HL-60 (cell line): ENCODE measurements around the gene MSI2.

ENCODE experiments used
- DNase-seq, 2 experiments: peaks; one replicate each; pipeline ENCODE4 v3.0.0-alpha.2; 2010 to 2020; ENCODE audit warnings: low read depth in 1 of 2, low spot score in 1 of 2
- H3K27ac ChIP-seq: fragments of 250-450 bp; sonication (Bioruptor Pico); replicated peaks from 2 replicates; pipeline ENCODE4 v1.5.1; 2020; ENCODE audit warnings: mild to moderate bottlenecking, moderate library complexity
- H3K27me3 ChIP-seq: fragments of 250-450 bp; sonication (Bioruptor Pico); 2 replicates; pipeline ENCODE4 v1.5.1; 2021; ENCODE audit warnings: mild to moderate bottlenecking, moderate library complexity; ENCODE audit not compliant: insufficient read depth, poor library complexity, severe bottlenecking
- H3K4me3 ChIP-seq: replicated peaks from 2 replicates; pipeline ENCODE4 v1.5.1; 2011; ENCODE audit warnings: mild to moderate bottlenecking, control low read depth, low read length; ENCODE audit not compliant: insufficient read depth
- CTCF ChIP-seq: IDR thresholded peaks from one replicate; pipeline ENCODE4 v1.5.1; 2011; ENCODE audit warnings: low read length, control low read depth, inconsistent platforms; ENCODE audit not compliant: insufficient read depth
- GABPA ChIP-seq: IDR thresholded peaks from 2 replicates; pipeline ENCODE4 v1.6.1; 2012; ENCODE audit warnings: low read depth
- POLR2AphosphoS5 ChIP-seq: IDR thresholded peaks from 2 replicates; pipeline ENCODE4 v1.6.1; 2012; ENCODE audit warnings: low read depth
- SPI1 ChIP-seq: IDR thresholded peaks from 2 replicates; pipeline ENCODE4 v1.6.1; 2012; ENCODE audit warnings: low read depth, mild to moderate bottlenecking, borderline replicate concordance
- TF ChIP-seq, protein P1 (sequence below): IDR thresholded peaks from 2 replicates; pipeline ENCODE4 v1.6.1; 2012; ENCODE audit warnings: low read depth; ENCODE audit not compliant: insufficient replicate concordance

The MSI2 gene

DNA sequence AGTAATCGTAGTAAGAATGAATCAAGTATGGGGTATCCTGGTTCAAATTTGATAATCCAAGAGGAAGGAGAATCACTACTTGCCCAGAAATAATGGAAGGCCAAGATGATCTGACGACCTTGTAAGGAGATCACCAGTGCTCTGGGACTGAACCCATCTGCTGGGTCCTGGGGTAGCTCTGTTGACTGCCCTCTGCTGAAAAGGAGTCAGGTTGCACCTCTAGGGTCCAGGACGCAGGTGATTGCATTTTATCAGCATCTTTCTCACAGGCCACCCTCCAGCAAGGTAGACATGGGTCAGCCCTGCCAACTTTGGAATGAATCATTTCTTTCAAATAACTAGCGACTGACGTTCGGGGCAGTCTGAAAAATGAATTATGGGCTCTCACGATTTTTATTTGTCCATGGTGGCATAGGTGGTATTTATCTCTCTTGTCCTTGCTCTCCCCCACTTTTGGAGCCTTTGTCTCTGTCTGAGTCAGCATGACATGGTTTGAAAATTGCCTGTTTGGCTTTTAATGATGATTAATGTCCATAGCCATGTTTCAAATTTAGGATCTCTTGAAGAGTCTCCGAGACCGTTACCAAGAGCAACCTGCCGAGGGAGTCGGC lies 163.7 kb downstream of the MSI2 start:
- TF ChIP-seq, protein P1, sequence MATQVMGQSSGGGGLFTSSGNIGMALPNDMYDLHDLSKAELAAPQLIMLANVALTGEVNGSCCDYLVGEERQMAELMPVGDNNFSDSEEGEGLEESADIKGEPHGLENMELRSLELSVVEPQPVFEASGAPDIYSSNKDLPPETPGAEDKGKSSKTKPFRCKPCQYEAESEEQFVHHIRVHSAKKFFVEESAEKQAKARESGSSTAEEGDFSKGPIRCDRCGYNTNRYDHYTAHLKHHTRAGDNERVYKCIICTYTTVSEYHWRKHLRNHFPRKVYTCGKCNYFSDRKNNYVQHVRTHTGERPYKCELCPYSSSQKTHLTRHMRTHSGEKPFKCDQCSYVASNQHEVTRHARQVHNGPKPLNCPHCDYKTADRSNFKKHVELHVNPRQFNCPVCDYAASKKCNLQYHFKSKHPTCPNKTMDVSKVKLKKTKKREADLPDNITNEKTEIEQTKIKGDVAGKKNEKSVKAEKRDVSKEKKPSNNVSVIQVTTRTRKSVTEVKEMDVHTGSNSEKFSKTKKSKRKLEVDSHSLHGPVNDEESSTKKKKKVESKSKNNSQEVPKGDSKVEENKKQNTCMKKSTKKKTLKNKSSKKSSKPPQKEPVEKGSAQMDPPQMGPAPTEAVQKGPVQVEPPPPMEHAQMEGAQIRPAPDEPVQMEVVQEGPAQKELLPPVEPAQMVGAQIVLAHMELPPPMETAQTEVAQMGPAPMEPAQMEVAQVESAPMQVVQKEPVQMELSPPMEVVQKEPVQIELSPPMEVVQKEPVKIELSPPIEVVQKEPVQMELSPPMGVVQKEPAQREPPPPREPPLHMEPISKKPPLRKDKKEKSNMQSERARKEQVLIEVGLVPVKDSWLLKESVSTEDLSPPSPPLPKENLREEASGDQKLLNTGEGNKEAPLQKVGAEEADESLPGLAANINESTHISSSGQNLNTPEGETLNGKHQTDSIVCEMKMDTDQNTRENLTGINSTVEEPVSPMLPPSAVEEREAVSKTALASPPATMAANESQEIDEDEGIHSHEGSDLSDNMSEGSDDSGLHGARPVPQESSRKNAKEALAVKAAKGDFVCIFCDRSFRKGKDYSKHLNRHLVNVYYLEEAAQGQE = no peak
- no peak for TF ChIP-seq CTCF
- no peak for TF ChIP-seq SPI1
- no peak for TF ChIP-seq GABPA
- no peak for TF ChIP-seq POLR2AphosphoS5
- Histone ChIP-seq H3K27me3 (no peaks in the 10 kb centered on the region), H3K4me3 (no peak overlapping the region), H3K27ac (no peak overlapping the region)
- no peak for DNase-seq

DNA sequence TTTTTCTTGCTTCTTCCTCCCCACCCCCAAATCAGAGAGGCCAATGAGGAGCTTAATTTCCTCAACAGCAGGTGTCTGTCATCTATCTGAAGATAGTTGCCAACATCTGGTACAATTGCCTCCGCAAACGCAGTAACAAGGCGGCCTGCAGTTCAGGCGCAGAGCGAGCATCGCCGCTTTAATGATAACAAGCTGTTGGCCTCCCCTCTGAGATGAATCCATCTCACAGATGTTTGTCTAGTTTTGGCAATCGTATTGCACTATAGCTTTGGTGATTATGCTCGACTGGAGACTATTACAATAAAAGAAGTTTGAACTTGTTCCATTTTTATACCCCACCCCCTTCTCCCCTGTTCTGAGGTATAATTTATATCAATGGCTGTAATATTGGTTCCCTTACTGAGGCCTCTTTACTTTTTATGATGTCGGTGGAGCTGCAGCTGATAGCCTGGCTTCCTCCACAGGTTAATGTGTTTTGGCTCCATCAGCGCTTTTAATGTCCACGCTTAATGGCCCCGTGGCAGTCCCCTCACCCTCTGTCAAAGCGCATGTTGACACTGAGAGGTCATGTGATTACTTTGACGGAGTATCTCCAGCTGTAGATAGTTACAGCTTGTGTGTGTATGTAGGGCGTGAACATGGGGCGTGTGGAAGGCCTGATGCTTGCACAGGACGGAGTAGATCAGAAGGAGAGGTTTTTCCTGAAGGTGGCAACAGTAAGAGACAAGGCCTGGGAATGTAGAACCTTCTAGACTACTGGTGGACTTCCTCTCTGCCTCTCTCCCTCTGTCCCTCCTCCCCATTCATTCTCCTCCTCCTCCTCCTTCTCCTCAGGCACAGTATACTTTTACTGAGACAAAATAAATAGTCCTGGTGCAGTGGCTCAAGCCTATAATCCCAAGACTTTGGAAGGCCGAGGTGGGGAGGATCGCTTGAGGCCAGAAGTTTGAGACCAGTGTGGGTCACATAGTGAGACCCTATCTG lies 164.7 kb downstream of the MSI2 start:
- TF ChIP-seq POLR2AphosphoS5 = no peak
- TF ChIP-seq SPI1 = no peak
- no peak for TF ChIP-seq CTCF
- TF ChIP-seq, protein P1 = no peak
- no peak for TF ChIP-seq GABPA
- H3K4me3 ChIP-seq = no peak overlapping the region
- no peak for DNase-seq
- no peaks in the 10 kb centered on the region for H3K27me3 ChIP-seq
- no peak overlapping the region for H3K27ac ChIP-seq

DNA sequence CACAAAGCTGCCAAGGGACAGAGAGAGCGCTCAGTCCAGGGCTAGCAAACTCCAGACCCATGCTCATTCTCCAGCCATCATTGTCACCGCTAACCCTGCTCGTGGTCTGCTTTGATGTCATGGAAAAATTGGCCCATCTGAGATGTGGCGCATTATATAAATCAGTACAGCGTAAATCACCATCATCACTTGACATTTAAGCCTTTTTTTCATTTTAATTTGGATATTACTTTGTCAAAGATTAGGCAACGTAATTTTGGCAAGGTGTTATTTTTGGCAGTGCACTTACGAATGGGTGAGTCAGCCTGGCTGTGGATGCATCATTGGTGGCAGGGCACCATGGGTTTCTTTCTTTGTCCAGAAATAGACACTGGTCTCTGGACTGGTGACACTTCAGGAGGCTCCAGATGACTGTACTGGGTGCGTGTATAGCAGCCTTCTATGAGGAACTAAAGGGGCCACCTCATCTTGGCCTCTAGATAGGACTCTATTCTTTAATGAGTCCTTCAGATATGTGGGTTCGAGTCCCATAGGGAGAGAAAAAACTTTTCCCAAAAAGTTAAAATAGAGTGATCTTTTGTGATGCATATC lies 166.3 kb downstream of the MSI2 start:
- peak in 1 of 2 experiments; percentile 33 for DNase-seq
- Histone ChIP-seq H3K27ac (no peak overlapping the region), H3K27me3 (no peaks in the 10 kb centered on the region), H3K4me3 (no peak overlapping the region)
- TF ChIP-seq CTCF = no peak
- TF ChIP-seq SPI1 = no peak
- TF ChIP-seq GABPA = no peak
- no peak for TF ChIP-seq POLR2AphosphoS5
- TF ChIP-seq, protein P1 = no peak
